Left ventricle myocardium inferior (tissue), 1 donor: Measurements from ENCODE around the gene CASQ2. TPM values are rescaled to one million over a fixed set of nuclear protein-coding genes. Genes with fewer than 3 reads are reported as not detected.
"Not testable (repeated sequence)": the region's sequence is repeated elsewhere in the genome, so short reads cannot be mapped to it uniquely, and the experiment has no call there.

Source experiments
- DNase-seq: peaks from one replicate; pipeline ENCODE4 v3.0.0-alpha.2; 2020
- H3K27ac ChIP-seq: fragments of 200-600 bp; replicated peaks from 2 replicates; pipeline ENCODE4 v1.8.0; 2021
- H3K27me3 ChIP-seq: fragments of 200-600 bp; 2 replicates; pipeline ENCODE4 v1.8.0; 2021; ENCODE audit warnings: low read depth
- H3K36me3 ChIP-seq: fragments of 200-600 bp; 2 replicates; pipeline ENCODE4 v1.8.0; 2021
- H3K4me1 ChIP-seq: fragments of 200-600 bp; 2 replicates; pipeline ENCODE4 v1.8.0; 2021
- H3K4me3 ChIP-seq: fragments of 200-600 bp; 2 replicates; pipeline ENCODE4 v1.8.0; 2021; ENCODE audit warnings: mild to moderate bottlenecking, moderate library complexity
- H3K9me3 ChIP-seq: fragments of 200-600 bp; replicated peaks from 2 replicates; pipeline ENCODE4 v1.8.0; 2021
- intact Hi-C: fragments of 100-400 bp; cut with micrococcal nuclease; formaldehyde crosslinking; loops from one replicate; pipeline ENCODE4 v1.11.0; 2022
- total RNA-seq: library from RNA; stranded (reverse); fragmentation: NEBNext Ultra II Directional; extraction: Animal tissue kit (Norgen Biotek cat#: 25700); gene quantifications from one replicate; pipeline ENCODE4 v1.2.1, GENCODE V29; 2021
- TF ChIP-seq, protein P1 (sequence below): fragments of 200-600 bp; IDR thresholded peaks from 2 replicates; pipeline ENCODE4 v1.8.0; 2021; ENCODE audit warnings: antibody characterized with exemption, mild to moderate bottlenecking, borderline replicate concordance
- donor health status: DM: no; HTN: yes; CAD: no; lungs with severe emphysema.

Gene CASQ2
- total RNA-seq, 1 donor from 2014 or later, result 1,110 TPM

DNA sequence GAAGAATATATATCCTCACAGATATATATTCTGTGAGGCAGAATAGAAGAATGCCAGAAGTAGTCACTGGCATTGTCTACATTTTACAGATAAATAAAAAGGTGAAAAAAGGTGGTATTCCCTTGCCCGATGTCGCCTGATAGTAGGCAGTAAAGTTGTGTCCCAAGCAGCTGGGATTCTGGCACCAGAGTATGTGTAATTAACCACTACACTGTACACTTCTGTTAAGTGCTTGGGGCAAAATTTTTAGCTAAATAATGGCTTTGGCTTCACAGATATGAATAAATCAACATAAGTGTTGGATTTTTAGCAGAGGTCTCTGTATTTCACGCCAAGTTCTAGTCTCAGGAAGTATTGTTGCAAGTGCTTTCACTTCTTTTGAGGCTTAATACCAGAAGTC, 13.3 kb upstream of the CASQ2 start:
- intact Hi-C loops, result no loop called here
- Histone ChIP-seq H3K9me3 (no peaks in the 10 kb centered on the region), H3K27ac (no peak overlapping the region), H3K27me3 (peaks cover 21% of the 10 kb centered on the region), H3K4me3 (no peak overlapping the region), H3K36me3 (no peaks in the 10 kb centered on the region), H3K4me1 (peaks cover 7% of the 10 kb centered on the region)
- no peak for DNase-seq
- TF ChIP-seq, protein P1, sequence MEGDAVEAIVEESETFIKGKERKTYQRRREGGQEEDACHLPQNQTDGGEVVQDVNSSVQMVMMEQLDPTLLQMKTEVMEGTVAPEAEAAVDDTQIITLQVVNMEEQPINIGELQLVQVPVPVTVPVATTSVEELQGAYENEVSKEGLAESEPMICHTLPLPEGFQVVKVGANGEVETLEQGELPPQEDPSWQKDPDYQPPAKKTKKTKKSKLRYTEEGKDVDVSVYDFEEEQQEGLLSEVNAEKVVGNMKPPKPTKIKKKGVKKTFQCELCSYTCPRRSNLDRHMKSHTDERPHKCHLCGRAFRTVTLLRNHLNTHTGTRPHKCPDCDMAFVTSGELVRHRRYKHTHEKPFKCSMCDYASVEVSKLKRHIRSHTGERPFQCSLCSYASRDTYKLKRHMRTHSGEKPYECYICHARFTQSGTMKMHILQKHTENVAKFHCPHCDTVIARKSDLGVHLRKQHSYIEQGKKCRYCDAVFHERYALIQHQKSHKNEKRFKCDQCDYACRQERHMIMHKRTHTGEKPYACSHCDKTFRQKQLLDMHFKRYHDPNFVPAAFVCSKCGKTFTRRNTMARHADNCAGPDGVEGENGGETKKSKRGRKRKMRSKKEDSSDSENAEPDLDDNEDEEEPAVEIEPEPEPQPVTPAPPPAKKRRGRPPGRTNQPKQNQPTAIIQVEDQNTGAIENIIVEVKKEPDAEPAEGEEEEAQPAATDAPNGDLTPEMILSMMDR, result no peak

DNA sequence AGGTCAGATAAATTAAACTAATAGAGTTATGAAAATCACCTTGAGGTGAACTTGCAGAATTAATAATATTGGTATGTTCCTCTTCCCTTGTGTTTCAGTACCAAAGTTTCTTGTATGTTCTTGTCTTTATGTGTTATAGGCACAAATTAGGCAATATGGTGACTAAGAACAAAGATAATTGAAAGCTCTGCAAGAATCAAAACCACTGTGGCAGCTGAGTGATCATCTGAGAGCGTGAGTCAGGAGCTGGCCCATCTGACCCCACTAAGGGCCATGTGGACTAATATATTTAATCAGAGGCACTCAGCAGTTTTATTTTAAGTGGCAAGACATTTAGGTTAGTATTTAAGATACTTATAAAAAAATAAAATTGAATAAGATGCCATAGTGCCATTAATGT, 12.8 kb upstream of the CASQ2 start:
- Histone ChIP-seq H3K4me1 (peaks cover 7% of the 10 kb centered on the region), H3K27ac (no peak overlapping the region), H3K9me3 (no peaks in the 10 kb centered on the region), H3K4me3 (no peak overlapping the region), H3K36me3 (no peaks in the 10 kb centered on the region), H3K27me3 (peaks cover 21% of the 10 kb centered on the region)
- intact Hi-C loops, result no loop called here
- TF ChIP-seq, protein P1, result no peak
- no peak for DNase-seq

DNA sequence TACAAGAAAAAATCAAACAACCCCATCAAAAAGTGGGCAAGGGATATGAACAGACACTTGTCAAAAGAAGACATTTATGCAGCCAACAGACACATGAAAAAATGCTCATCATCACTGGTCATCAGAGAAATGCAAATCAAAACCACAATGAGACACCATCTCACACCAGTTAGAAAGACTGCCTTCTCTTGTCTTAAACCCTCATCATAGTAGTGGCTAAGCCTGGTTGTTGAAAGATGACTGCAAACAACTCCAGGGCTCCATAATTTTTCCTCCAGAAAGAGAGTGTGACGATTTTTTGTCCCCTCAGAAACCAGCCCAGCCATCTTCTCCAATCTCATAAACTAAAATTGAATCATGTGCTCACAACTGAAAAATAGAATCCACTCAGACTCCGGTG, 12.1 kb upstream of the CASQ2 start:
- H3K4me1 ChIP-seq, DNase-seq, H3K4me3 ChIP-seq, H3K36me3 ChIP-seq, H3K27ac ChIP-seq, intact Hi-C loops, H3K9me3 ChIP-seq: not testable (repeated sequence)
- H3K27me3 ChIP-seq, result peaks cover 21% of the 10 kb centered on the region

DNA sequence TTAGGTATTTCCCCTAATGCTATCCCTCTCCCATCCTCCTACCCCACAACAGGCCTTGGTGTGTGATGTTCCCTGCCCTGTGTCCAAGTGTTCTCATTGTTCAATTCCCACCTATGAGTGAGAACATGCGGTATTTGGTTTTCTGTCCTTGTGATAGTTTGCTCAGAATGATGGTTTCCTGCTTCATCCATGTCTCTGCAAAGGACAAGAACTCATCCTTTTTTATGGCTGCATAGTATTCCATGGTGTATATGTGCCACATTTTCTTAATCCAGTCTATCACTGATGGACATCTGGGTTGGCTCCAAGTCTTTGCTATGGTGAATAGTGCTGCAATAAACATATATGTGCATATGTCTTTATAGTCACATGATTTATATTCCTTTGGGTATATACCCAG, 10.6 kb upstream of the CASQ2 start:
- intact Hi-C loops, result loop anchor here (10.0 kb wide), 1 partner anchor 174 kb away; no protein-coding TSS in a partner anchor

DNA sequence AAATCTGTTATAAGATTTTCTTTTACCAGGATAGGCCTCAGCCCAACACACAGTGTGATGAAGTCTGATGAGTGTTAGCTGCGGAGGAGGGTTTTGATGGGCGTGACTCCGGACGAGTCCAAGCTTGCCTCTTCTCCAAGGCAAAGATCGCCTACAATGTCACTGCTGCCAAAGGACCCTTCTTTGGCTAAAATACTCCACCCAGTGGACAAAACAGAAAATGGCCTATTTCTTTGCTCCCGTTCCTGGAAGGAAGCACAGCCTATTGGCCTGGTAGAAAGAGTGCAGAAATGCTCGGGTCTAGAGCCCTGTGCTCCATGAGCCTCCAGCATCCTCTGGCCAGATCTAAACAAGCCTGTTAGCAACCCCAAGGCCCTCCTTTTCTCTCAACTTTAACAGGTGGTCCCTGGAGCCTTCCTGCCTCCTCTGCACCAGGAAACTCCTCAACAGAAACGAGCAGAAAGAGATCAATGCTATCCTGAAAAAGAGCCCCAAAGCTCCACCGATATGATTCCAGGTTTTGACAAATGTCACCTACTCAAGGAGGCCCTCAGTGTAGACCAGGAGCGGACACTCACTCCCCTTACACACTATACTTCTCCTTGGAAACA, 3.4 kb upstream of the CASQ2 start:
- TF ChIP-seq, protein P1, result peak; percentile 81
- Histone ChIP-seq H3K36me3 (no peaks in the 10 kb centered on the region), H3K9me3 (no peaks in the 10 kb centered on the region), H3K27ac (peak overlapping the region; percentile 69), H3K27me3 (no peaks in the 10 kb centered on the region), H3K4me3 (peak overlapping the region; percentile 41), H3K4me1 (peaks cover 24% of the 10 kb centered on the region)
- DNase-seq, result peak; percentile 54
- intact Hi-C loops, result loop anchor here (10.0 kb wide), 1 partner anchor 167 kb away; no protein-coding TSS in a partner anchor

More for the DNA sequence above, 10.6 kb upstream of the CASQ2 start:
- H3K4me1 ChIP-seq, H3K4me3 ChIP-seq, H3K27ac ChIP-seq, H3K9me3 ChIP-seq, H3K36me3 ChIP-seq, DNase-seq: not testable (repeated sequence)
- peaks cover 21% of the 10 kb centered on the region for H3K27me3 ChIP-seq

DNA sequence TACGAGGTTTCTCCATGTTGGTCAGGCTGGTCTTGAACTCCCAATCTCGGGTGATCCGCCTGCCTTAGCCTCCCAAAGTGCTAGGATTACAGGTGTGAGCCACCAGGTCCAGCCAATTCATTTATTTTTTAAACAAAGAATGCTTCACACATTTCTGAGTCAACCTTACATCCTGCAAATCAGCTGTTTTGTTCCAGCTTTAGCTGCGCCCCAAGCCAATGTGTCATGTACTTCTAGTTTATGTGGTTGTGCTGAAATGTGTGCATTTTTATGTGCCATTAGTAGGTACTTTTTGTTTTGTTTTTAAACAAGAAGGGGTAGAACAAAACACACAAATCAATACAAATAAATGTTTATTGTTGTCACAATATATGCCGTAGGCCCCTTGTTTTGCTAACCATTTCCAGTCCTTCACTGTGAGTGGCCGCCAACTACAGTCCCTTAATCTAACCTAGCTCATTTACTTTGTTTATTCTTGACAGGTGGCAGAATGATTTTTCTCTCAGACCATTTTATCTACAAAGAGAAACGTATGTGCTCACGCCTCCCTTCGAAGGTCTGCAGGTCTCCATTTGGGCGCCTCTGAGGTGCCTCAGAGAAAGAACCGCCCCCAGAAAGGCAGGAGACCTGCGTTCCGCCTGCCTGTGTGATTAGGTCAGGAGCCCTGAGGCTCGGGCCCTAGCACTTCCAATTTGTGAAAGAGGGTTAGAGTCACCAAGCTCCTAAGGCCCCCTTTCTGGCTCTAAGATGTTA, 2.8 kb upstream of the CASQ2 start:
- H3K27ac ChIP-seq, result peak overlapping the region; percentile 69
- intact Hi-C loops, result loop anchor here (10.0 kb wide), 1 partner anchor 166 kb away; no protein-coding TSS in a partner anchor
- H3K9me3 ChIP-seq, result no peaks in the 10 kb centered on the region
- no peaks in the 10 kb centered on the region for H3K36me3 ChIP-seq
- TF ChIP-seq, protein P1, result no peak
- H3K27me3 ChIP-seq, result no peaks in the 10 kb centered on the region
- H3K4me1 ChIP-seq, result peaks cover 24% of the 10 kb centered on the region
- peak overlapping the region; percentile 41 for H3K4me3 ChIP-seq
- no peak for DNase-seq
